C4-2B (cell line): ENCODE measurements around the gene UVRAG.

Experiments
- H3K27ac ChIP-seq: fragments of 450-650 bp; 2 replicates; pipeline ENCODE4 v1.5.1; 2017
- CTCF ChIP-seq: fragments of 450-650 bp; conservative IDR thresholded peaks from 2 replicates; pipeline ENCODE4 v1.5.1; 2017; ENCODE audit warnings: mild to moderate bottlenecking
- ZFX ChIP-seq: fragments of 450-650 bp; IDR thresholded peaks from 2 replicates; pipeline ENCODE4 v1.6.1; 2017

UVRAG gene

DNA sequence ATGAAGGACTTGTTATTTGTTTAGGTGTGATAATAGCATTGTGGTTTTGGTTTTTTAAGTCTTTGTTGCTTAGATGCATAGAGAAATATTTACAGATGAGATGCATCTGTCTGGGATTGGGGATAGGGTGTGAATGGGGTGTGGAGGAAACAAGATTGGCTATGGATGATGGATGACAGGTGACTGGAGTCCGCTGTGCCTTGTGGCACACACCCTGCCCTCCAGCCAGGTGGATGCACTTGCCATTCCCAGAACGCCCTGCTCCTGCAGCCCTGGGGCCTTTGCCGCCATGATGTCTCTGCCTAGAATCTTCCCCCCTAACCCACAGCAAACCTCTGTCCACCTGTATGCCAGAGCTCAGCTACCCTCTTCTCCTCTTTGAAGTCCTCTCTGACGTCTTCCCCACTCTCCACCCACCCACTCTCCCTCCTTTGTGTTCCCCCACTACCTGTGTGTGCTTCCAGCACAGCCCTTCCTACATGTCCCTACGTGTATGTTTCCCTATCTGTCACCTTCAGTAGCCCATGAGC, 336.6 kb downstream of the UVRAG start:
- TF ChIP-seq ZFX (no peak), CTCF (no peak)
- no peak overlapping the region for H3K27ac ChIP-seq

GRCh38 chr11:76152086-76152681, 337.2 kb downstream of the UVRAG start:
- TF ChIP-seq ZFX (no peak), CTCF (peak; percentile 98)
- no peak overlapping the region for H3K27ac ChIP-seq

DNA sequence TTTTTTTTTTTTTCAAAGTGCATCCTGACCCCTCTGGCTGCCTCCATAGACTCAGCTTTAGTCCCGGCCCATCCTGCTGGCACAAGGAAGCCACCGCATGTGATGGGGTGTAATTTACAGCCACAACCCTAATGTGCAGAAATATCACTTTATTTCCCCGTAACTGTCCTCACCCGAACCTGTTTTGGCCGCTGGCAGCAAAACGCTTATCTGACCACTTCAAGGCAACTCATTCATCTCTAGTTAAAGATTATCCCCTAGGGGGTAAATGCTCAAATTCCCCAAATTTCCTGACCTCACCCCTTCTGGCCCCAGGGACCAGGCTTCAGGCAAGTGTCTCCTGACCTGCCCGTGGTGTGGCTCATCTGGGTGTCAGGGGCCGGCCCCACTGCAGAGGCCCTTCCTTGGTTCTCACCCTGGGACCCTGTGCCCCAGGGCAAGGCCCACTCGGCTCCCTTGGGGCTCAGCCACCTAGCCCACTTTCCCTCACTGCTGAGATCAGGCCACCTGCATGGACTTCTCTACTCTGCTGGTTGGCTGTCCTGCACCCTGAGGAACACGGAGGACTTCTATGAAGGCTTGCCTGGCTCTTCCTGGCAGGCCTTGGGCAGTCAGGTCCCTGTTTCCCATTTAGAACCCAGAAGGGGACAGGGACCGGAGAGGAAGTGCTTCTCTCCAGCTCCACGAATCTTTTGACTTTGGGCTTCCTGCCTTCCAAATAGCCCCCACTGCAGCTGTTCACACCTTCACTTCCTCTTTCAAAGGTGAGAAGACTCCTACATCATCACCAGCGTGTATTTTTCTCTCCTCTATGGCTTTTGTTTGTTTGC, 337.9 kb downstream of the UVRAG start:
- H3K27ac ChIP-seq: no peak overlapping the region
- TF ChIP-seq ZFX (no peak), CTCF (no peak)

DNA sequence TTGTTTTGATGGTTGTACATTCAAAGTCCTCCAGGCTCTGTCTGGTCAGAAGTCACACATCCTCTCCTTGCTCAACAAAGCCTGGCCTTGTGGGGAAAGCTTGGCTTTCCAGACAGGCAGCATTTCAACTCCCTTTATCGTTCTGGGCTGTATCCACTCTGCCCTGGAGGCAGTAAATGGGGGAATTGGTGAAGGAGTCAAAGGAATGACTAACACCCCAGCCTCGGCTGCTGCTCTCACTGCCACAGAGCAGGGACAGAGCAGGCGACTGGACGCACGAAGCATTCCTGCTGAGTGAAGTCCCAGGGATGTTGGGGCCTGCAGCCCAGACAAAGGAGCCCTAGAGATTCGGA, 338.5 kb downstream of the UVRAG start:
- TF ChIP-seq ZFX (no peak), CTCF (no peak)

DNA sequence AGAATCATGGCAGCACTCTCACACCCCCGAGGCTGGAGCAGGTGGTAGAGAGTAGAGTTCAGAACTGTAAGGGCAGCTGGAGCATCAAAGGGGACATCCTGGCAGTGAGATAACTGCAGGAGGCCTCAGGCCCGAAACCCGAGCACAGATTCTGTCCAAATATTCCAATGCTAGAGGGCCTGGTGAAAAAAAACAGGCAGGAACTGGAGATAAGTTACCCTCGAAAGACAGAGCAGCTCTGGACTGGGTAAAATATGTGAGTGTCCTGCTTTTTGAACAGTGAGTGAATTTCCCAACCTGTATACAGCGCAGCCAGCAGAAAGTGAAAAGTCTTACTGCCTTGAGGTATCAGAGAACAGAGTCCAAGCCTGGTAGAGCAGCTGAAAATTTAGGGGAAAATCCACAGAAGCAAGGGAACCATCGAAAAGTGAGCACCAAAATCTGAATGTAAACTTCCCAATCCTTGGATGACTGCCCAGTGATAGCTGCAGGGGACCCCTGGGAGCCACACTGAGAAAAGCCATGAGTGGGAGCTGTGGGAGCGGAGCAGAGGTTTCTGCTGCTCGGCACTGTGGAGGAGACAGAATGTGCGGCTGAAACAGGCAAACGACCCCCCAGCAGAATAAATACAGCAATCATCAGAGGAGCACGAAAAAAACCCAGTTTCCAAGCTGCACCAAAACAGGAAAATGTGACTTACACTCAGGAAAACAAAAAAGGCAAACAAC, 340.7 kb downstream of the UVRAG start:
- TF ChIP-seq ZFX (no peak), CTCF (no peak)
- no peak overlapping the region for H3K27ac ChIP-seq

More for the DNA sequence above, 338.5 kb downstream of the UVRAG start:
- no peak overlapping the region for H3K27ac ChIP-seq

GRCh38 chr11:76156971-76157427, 342.0 kb downstream of the UVRAG start:
- no peak overlapping the region for H3K27ac ChIP-seq
- no peak for TF ChIP-seq ZFX
- TF ChIP-seq CTCF: no peak

- TF ChIP-seq CTCF: no peak
- TF ChIP-seq ZFX: no peak
- no peak overlapping the region for H3K27ac ChIP-seq
Measured at GRCh38 chr11:76157891-76158290, 342.9 kb downstream of the UVRAG start.
